ENCODE measurements around the gene CUBN.
"Not testable (repeated sequence)": the region's sequence is repeated elsewhere in the genome, so short reads cannot be mapped to it uniquely, and the experiment has no call there.

Gene CUBN

DNA sequence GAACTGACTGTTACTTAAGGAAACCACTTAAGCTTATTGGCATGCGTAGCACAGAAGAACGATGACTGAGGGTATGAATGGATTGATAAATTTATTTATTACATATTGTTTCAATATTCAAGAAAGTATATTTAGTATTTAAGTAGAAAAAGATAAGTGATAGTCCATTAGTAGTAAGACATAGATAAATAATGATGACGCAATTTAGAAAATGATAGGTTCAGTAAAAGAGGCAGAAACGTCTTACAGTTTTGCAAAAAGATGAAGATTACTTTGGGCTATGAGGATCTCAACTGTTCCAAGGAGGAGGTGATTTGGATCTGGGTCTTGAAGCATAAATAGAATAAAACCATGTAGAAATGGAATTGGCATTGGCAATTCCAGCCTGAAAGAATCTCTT, 275.8 kb downstream of the CUBN start:
- no peak for DNase-seq

DNA sequence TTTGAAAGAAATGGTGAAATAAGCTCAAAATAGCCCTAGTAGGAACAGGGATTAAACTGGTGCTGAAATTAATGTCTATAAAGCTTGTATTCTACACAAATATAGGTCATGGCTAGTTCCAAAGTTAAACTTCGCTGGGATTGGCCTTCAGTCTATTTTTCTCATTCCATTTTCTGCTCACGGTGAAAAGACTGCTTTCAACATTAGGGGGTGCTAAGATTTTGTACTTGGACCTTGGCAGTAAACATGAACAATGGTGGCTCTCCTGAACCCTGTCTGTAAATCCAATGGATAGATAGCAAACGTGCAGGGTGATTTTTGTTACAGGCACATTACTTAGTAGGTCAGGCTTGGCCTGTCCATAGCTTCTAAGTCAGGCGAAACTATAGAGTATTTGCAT, 276.4 kb downstream of the CUBN start:
- no peak for DNase-seq

DNA sequence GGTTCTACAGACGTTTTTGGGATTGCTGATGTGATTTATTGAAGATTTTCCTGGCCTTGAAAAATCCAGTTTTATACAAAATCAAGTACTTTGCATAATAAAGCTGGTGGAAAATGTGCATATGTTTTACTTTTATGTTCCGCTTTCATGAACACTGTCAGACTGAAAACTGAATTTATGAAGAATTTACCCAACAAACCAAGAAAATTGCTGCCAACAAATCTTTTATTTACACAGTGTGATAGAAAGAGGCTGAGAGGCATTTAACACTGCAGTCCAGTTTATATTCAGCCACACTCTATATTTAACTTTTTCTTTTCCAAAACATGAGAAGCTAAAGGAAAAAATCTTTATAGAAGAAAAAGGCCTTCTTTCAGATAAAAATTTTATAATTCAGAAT, 277.0 kb downstream of the CUBN start:
- DNase-seq, result no peak

DNA sequence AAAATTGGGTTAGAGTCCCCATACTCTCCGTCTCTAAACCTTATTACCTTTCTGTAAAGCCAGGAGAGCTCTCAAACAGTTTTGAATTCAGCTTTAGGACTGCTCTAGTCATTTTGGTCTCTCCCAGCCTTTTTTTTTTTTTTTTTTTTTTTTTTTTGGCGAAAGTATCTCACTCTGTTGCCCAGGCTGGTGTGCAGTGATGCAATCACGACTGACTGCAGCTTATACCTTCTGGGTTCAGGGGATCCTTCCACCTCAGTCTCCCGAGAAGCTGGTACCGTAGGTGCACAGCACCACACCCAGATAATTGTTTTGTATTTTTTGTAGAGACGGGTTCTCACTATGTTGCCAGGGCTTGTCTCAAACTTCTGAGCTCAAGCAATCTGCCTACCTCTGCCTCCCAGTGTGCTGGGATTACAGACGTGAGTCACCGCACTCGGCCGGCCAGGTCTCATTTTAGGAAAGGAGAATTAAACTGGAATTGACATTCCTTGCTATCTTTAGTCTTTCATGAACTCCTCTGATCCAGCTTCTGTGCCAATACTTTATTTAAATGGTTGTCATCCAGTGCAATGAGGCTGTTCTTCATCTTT, 281.0 kb downstream of the CUBN start:
- DNase-seq, result no peak

DNA sequence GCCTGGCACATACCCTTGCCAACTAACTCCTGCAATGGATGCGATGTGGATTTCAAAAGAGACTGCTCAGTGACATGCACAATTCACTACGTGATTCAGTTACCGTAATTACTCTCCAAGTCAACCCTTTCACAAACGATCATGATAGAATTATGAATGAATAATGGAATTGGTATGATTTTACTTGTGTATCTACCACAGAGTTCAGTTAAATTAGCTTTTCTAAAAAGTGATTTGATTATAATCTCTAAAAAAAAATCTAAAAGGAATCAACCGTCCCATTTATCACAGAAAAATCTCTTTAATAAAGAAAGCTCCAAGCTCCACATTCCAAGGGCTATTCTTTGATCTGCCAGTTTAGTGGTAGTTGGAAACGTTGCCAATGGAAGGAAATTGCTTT, 282.0 kb downstream of the CUBN start:
- no peak for DNase-seq

DNA sequence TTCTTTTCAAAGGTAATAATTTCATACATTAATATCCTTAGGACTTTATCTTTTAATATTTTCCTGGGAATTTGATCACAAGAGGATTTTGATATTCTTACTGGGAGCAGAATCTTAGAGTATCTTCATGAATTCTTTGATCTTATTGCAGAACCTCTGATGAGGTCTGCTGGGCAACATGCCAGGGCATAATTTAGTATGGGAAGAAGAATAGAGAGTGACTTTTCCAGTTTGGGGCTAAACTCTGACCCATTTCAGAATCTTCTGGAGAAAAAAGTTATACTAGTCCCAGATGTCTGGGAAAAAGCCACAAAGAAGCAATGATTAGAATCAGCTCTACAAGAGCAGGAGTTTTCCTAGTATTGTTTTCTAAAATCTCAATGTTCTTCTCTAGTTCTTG, 284.4 kb downstream of the CUBN start:
- DNase-seq, result no peak

DNA sequence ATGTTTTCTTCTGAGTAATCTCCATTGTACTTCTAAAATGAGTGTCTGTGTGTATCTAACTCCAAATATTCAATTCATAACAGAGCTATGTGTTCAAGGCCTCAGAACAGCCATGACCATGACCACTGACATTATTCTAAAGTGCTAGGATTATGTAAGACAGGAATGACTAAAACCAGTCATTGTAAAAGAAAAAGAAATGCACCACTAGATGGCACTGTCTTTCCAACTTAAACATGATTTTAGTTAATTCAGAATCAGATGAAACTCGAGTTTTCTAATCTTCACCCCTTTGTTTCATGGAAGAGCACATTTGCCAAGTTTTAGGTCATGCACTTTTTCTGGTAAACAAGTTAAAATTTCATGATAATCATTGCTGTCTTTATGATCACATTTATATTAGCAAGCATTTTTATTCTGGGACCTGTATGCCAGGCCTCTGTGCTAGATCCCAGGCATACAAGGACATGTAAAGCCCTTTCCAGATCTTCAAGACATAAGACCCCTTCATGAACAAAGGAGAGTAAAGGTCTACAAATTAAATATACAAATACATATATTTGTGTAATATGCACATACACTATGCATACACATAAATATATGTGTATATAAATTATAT, 286.2 kb downstream of the CUBN start:
- DNase-seq, result no peak

DNA sequence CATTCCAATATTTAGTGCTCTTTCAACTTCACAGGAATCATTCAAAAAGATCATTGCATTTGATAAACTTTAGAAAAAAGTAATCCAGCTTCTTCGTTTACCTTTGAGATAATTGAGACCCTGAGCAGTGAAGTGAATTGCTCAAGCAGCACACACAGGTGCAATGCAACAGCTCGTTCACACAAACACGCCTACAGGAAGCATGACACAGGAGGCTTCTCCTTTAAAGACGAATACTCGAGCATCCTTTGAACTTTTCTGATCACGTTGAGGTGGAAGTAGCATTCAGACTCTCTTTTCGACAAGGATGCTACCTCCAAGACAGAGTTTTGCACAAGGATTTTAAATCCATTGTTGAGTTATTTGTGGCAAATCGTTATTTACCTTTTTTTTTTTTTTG, 294.4 kb downstream of the CUBN start:
- DNase-seq, result peak; percentile 17

DNA sequence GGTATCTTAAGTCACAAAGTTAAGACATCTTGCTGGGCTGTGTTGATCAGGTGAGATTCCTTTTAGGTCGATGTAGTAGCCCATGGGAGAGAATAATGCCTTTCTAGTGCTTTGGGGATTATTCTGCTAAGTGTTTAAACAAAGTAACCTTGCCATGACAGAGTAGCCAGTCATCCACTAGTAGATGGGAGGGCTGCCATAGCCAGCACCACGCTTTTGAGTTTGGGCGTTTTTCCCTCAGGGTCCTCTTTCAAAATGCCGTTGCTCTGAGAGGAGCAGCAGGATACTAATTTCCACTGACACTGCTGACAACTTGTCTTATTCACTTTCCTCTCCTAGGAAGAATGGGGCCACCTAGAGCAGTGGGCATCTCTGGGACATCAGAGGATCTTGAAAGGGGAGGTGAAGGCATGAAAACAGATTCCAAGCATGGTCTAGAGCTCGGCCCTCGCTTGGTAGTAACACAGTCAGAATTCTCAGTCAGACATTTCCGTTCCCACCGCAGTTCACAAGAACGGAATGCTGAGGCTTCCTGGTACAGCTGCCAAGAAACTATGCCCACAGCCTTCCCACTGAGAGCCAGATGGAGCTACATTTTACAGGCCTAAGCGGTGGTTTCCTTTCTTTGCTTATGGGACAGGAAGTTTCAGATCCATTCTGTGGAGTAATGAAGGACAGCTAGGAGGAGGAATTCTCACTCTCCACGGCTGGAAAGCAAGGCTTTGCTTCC, 297.1 kb downstream of the CUBN start:
- no peak for DNase-seq

DNA sequence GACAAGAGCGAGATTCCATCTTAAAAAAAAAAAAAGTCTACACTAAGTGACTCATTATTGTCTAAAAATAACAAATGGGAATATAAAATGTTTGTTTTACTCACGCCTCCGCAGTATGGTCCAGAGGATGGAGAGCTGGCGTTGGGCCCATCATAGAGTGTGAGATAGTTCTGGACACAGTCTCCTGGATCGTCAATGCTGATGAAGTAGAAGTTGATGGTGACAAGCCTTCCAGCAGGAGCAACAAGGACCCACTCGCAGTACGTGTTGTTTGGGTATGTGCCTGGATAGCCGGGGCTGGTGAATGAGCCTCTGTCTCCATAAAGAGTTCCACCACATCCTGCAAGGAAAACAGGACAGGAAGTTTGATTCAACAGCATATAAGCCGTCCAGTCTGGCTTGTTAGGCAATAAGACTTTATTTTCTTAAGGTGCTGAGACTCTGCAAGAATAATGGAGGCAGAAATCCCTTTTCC, 300.9 kb downstream of the CUBN start:
- no peak for DNase-seq

DNA sequence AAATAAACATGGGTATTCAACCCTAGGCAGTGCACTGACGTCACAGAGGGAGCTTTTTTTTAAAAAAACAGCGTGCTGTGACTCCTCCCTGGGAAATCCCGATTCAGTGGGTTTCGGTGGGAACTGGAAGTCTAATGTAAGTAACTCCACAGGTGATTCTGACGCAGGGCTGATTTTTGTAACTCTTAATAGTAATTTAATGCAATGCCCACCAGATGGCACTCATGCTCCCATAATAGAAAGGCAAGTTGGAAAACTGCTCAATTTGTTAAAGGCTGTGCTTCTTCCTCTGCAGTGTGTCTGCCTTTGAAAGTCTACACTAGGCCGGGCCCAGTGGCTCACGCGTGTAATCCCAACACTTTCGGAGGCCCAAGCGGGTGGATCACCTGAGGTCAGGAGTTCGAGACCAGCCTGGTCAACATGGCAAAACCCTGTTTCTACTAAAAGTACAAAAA, 301.5 kb downstream of the CUBN start:
- DNase-seq, result peak; percentile 54

DNA sequence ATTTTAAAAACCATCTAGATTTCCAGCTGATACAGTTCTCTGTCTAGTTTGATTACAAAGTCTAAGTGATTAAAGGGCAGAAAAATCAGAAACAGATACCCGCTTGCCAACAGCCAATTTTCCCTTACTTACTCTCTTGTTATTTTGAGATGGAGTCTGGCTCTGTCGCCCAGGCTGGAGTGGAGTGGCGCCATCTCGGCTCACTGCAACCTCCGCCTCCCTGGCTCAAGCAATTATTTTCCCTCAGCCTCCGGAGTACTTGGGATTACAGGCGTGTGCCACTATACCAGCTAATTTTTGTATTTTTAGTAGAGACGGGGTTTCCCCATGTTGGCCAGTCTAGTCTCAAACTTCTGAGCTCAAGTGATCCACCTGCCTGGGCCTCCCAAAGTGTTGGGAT, 302.1 kb downstream of the CUBN start:
- not testable (repeated sequence) for DNase-seq

DNA sequence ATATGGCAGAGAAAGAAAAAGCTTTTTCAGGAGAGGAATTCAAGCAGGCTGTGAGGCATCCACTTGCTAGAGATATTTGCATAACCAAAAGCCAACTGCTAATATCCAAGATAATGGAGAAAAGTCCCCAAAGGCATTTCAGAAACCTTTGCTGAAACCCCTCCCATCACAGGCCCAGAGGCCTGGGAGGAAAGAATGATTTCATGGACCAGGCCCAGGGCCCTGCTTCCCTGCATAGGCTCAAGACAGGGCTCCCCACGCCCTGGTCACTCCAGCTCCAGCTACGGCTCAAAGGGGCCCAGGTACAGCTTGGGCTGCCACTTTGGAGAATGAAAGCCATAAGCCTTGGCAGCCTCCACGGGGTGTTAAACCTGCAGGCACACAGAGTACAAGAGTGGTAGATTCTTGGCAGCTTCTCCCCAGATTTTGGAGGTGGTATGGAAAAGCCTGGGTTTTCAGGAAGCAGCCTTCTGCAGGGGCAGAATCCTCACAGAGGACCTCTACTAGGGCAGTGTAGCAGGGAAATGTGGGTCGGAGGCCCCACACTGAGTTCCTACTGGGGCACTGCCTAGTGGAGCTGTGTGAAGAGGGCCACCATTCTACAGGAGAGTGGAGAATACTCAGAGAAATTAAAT, 306.8 kb downstream of the CUBN start:
- DNase-seq, result no peak

DNA sequence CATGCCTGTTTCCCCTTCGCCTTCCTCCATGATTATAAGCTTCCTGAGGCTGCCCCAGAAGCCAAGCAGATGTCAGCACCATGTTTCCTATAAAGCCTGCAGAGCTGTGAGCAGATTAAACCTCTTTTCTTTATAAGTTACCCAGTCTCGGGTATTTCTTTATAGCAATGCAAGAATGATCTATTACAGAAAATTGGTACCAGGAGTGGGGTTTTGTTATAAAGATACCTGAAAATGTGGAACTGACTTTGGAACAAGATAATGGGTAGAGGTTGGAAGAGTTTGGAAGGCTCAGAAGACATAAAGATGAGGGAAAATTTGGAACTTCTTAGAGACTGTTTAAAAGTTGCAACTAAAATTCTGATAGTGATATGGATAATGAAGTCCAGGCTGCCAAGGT, 307.6 kb downstream of the CUBN start:
- no peak for DNase-seq

DNA sequence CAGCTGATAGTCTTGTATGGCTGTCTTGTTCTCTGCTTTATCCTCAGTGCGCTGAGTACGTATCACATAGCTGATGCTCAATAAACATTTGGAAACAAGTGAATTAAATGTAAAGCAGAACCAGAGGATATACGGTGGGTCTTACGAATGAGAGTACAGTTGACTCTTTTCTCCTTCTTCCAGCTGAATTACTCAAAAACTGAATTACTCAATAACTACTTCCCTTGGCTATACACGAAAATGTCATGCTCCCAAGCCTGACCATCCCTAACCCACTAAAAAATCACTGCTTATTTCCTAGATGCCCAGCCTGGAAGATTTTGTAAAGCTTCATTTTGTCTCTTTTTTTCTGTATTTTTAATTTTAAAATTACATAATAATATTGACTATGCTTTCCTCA, 309.2 kb downstream of the CUBN start:
- no peak for DNase-seq

DNA sequence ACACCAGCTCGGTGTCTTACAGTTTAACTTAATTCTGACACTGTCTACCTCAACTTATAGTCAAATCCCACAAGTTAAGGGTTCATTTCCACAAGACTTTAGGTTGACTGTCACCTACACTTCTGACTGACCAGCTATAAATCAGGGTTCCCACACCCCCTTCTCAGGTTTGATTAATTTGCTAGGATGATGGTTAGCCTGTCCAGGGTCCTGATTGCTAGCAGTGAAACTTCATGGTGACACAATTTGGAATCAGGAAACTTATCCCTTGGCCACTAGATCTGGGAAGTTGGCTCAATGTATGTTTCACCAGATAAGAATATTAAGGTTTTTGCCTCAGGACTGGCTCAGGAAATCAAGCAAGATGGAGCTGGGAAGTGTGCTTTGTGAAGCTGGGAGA, 309.6 kb downstream of the CUBN start:
- DNase-seq, result no peak

DNA sequence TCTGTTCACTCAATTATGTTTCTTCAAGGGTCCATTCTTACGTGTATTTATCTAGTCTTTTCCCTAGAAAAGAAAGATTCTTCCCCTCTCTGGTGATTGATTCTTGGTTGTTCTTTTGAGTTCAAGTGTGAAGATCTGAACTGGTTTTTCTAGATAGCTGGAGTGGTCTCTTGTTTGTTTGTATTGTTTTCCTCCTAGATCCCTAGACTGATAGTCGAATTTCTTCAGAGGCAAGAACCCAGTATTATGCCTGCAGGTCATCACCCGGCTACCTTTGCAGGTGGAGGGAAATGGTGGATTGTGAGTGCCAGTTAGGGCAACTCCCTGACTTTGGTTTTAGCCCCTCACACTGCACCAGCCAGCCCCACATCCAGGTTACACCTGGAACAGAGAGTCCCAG, 310.2 kb downstream of the CUBN start:
- no peak for DNase-seq

DNA sequence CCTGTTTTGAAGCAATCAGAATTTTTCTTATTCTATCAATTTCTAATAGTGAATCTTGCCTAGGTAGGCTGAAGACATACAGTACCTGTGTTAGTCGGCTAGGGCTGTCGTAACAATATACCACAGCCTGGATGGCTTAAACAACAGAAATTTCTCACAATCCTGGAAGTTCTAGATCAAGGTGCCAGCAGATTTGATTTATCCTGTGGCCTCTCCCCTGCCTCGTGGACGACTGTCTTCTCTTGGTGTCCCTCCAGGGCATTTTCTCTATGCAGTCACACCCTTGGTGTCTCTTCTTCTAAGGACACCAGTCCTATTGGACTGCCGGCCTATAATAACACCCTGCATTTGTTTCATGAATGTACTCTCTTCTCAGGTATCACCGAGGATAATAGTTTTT, 310.6 kb downstream of the CUBN start:
- no peak for DNase-seq

DNA sequence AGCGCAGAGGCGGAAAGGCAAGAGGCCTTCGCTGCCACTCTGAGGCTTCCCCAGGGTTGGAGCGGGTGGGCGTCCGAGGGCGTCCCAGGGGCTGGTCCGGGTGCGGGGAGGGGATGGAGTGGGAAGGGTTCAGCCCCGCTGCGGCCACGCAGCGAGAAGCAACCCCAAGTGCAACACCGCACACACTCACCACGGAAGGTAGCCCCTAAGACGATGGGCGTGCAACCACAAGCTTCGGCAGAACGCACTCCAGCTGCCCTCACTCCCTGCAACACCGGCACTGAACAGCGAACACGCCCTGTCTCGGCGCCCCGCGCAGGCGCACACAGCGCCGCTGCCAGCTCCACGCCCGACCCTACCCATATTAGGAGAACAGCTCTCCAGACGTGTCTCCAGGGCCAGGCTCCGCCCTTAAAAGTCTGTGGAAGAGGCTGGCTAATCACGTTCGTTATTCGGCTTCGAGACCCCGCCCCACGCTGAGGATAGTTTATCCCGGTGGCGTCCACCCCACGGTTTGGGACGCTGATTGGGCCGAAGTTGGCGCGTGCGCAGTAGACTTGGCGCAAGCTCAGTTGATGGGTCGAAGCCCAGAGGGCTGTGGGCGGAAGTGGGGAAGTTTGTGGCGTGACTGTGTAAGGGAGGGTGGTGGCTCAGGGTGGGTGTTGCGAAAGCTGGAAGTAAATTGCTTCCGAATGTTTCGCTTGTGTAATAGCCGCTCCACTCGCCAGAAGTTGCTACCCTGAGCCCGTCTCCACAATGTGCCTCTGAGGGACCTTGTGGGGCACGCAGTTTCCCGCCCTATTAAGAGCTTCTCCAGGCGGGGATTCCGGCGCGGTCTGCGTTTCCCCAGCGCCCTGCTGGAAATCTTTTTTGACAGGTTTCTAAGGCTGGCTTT, 312.2 kb downstream of the CUBN start, which contains the start of gene RSU1:
RSU1 (minus strand) TSS at position 300 of the 895 bp plus-strand sequence. CDS start 343 bp downstream, outside the sequence.
- peak; percentile 100 for DNase-seq

DNA sequence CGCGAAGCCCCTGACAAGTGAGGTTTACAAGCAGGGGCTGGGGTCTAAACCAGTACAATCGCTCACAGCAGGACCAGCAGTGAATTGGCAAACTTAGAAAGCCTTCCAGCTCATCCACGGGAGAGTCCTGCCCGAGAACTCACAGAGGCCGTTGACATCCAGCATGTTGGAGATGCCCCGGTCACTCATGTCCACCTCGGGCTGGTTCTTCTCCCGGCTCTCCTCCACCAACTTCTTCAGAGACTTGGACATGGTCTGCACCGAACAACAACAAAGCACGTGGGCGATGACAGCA, 312.8 kb downstream of the CUBN start:
- DNase-seq, result no peak

DNA sequence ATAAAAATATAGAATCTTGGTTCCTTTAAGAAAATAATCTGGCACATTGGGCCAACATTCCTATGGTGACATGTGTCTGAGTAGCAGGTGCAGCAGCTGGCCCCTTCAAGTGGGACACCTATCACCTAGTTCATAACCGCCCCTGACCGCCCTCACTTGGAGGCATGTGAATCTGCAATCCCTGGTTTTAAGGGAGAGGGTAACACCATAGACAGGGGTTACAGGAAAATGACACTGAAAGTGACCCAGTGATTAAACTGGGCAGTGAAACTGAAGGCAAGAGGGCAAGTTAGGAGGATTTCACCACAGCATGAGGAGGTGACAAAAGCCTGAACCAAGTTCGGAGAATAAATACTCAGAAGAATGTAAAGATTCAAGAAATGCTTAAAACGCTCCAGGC, 313.4 kb downstream of the CUBN start:
- no peak for DNase-seq

DNA sequence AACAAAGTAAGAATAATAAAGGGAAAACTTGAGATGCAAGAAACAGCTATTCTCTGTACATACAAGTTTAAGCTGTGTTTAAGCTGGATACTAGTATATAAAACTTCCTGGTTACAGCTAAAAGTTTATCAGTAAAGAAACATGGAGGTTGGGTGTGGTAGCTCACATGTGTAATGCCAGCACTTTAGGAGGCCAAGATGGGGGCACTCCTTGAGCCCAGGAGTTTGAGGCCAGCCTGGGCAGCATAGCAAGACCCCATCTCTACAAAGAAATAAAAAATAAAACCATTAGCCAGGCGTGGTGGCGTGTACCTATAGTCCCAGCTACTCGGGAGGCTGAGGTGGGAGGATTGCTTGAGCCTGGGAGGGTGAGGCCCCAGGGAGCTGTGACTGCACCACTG, 315.6 kb downstream of the CUBN start:
- no peak for DNase-seq

DNA sequence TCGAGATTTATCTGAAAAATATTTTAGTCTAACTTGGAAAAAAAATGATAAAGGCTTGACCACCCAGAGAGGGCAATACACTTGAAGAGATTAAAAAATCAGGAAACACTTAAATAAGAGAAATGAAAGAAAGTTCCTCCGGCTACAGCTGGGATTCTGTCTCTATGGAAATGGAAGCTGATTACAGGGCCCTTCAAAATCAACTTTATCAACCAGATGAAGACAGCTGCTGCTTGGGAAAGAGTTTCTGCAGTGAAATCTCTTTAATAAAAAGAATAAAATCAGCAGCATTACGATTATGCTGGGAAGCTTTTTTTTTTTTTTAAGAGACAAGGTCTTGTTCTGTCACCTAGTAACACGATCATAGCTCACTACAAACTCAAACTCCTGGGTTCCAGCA, 316.9 kb downstream of the CUBN start:
- DNase-seq, result no peak

Measured in stimulated activated CD4-positive, alpha-beta T cell treated with anti-CD3 and anti-CD28 coated beads, Interleukin-1b, Interleukin-23, amount 100 ng/mL, for 48 hours (primary cell).